Spleen (tissue), 11 donors: ENCODE data around the gene JMJD4. TPM values are rescaled to one million over a fixed set of nuclear protein-coding genes. Genes with fewer than 3 reads are reported as not detected.

ENCODE experiments used
- DNase-seq: peaks from one replicate; pipeline ENCODE4 v3.0.0-alpha.2; 2020
- H3K27ac ChIP-seq, 8 donors: fragments of 200-600 bp; sonication (generic) in 7 of 8; 1 replicate in 4 of 8; 2 replicates in 4 of 8; pipeline versions ENCODE4 v1.5.0 to v1.8.0; 2016 to 2021; ENCODE audit warnings: inconsistent platforms in 4 of 8, mild to moderate bottlenecking in 4 of 8, moderate library complexity in 1 of 8
- H3K27me3 ChIP-seq, 7 donors: fragments of 200-600 bp; sonication (generic) in 6 of 7; replicated peaks in 1 of 7; 1 replicate in 4 of 7; 2 replicates in 3 of 7; pipeline versions ENCODE4 v1.5.0 to v1.8.0; 2016 to 2021; ENCODE audit warnings: inconsistent platforms in 3 of 7, mild to moderate bottlenecking in 1 of 7
- H3K36me3 ChIP-seq, 6 donors: fragments of 200-600 bp; sonication (generic) in 5 of 6; 1 replicate in 4 of 6; 2 replicates in 2 of 6; pipeline versions ENCODE4 v1.5.0 to v1.8.0; 2016 to 2021; ENCODE audit warnings: inconsistent platforms in 2 of 6
- H3K4me1 ChIP-seq, 6 donors: fragments of 200-600 bp; sonication (generic) in 5 of 6; 1 replicate in 3 of 6; 2 replicates in 3 of 6; pipeline versions ENCODE4 v1.5.0 to v1.8.0; 2016 to 2021; ENCODE audit warnings: inconsistent platforms in 3 of 6
- H3K4me3 ChIP-seq, 8 donors: fragments of 200-600 bp; sonication (generic) in 7 of 8; 1 replicate in 4 of 8; 2 replicates in 4 of 8; pipeline versions ENCODE4 v1.5.0 to v1.8.0; 2016 to 2021; ENCODE audit warnings: inconsistent platforms in 4 of 8, mild to moderate bottlenecking in 4 of 8, moderate library complexity in 2 of 8
- H3K9me3 ChIP-seq, 8 donors: fragments of 200-600 bp; sonication (generic) in 7 of 8; 1 replicate in 4 of 8; 2 replicates in 4 of 8; pipeline versions ENCODE4 v1.5.0 to v1.8.0; 2016 to 2021; ENCODE audit warnings: inconsistent platforms in 4 of 8
- POLR2A ChIP-seq, 3 donors: fragments of 450-650 bp; IDR thresholded peaks; one replicate each; pipeline ENCODE4 v1.5.1; 2017; ENCODE audit warnings: antibody characterized with exemption in 3 of 3, mild to moderate bottlenecking in 1 of 3
- POLR2AphosphoS5 ChIP-seq, 3 donors: sonication (generic); formaldehyde crosslinking; IDR thresholded peaks; one replicate each; pipeline ENCODE4 v1.5.1; 2017; ENCODE audit warnings: antibody characterized with exemption in 3 of 3
- whole genome bisulfite sequencing, 5 donors: extraction: QIAGEN DNeasy Blood & Tissue Kit in 3 of 5; methylation state at CpG; one replicate each; pipeline versions ENCODE4 v1.1.5 to v1.1.7; 2013 to 2018; 5-methylcytosine and 5-hydroxymethylcytosine counted together
- intact Hi-C: fragments of 100-400 bp; cut with DNase I; formaldehyde crosslinking; loops from one replicate; pipeline ENCODE4 v1.15.0; 2023; ENCODE audit warnings: low total_unique reads
- polyA plus RNA-seq, 3 donors: library from polyadenylated mRNA; stranded (reverse); fragments of 200-250 nt; gene quantifications; one replicate each; pipeline ENCODE4 v1.2.1, GENCODE V29; 2013
- total RNA-seq, 7 donors: library from RNA; depleted of rRNA in 3 of 7; stranded (reverse); fragments of >200 nt in 3 of 7; fragmentation: NEBNext Ultra II Directional in 4 of 7; extraction: Animal tissue kit (Norgen Biotek cat#: 25700) in 4 of 7; gene quantifications; one replicate each; pipeline versions ENCODE4 v1.1.0 to v1.2.1, GENCODE V29; 2016 to 2021
- TF ChIP-seq, protein P1 (sequence below), 11 experiments: fragments of 200-600 bp in 7 of 11; fragments of 450-650 bp in 4 of 11; sonication (generic) in 4 of 11; IDR thresholded peaks in 8 of 11; conservative IDR thresholded peaks in 3 of 11; 1 replicate in 7 of 11; 2 replicates in 4 of 11; pipeline versions ENCODE4 v1.4.0 to v1.8.0; 2016 to 2021; ENCODE audit warnings: antibody characterized with exemption in 11 of 11, inconsistent platforms in 4 of 11, mild to moderate bottlenecking in 1 of 11
- donor health status: healthy with polysubstance abuse.
- donor health status: DM: no; HTN: no; CAD: no; lungs with moderate emphysema.
- donor health status: DM: no; HTN: no; CAD: no.
- donor health status: Bipolar disorder and iron deficiency.
- donor health status: healthy.
- donor health status: DM: no; HTN: no; CAD: no.
- donor health status: DM: yes; HTN: yes; CAD: no.

Gene JMJD4
- total and polyA plus RNA-seq, 10 donors, result 11.2 to 35.4 (median 18.6) TPM

GRCh38 chr1:227774821-227775661 lies 39.9 kb upstream of the JMJD4 start:
- WGBS, 5 donors, result 91 to 93% (median 92%) methylated on average over 38 to 42 of the region's 42 CpGs
- Histone ChIP-seq H3K4me3 (no peak overlapping the region), H3K36me3 (peaks cover 0 to 80% (median 18%) of the 10 kb centered on the region in 6 donors), H3K27ac (peak overlapping the region in 2 of 8 donors; percentile 30 to 53), H3K9me3 (no peaks in the 10 kb centered on the region), H3K4me1 (peaks cover 0 to 17% (median 5%) of the 10 kb centered on the region in 6 donors), H3K27me3 (no peaks in the 10 kb centered on the region)
- intact Hi-C loops, result no loop called here
- TF ChIP-seq POLR2AphosphoS5 (IDR thresholded peaks at IDR 0.05) (no peak), POLR2A (IDR thresholded peaks at IDR 0.05) (no peak)
- TF ChIP-seq, protein P1, sequence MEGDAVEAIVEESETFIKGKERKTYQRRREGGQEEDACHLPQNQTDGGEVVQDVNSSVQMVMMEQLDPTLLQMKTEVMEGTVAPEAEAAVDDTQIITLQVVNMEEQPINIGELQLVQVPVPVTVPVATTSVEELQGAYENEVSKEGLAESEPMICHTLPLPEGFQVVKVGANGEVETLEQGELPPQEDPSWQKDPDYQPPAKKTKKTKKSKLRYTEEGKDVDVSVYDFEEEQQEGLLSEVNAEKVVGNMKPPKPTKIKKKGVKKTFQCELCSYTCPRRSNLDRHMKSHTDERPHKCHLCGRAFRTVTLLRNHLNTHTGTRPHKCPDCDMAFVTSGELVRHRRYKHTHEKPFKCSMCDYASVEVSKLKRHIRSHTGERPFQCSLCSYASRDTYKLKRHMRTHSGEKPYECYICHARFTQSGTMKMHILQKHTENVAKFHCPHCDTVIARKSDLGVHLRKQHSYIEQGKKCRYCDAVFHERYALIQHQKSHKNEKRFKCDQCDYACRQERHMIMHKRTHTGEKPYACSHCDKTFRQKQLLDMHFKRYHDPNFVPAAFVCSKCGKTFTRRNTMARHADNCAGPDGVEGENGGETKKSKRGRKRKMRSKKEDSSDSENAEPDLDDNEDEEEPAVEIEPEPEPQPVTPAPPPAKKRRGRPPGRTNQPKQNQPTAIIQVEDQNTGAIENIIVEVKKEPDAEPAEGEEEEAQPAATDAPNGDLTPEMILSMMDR (IDR thresholded peaks at IDR 0.05 in 8 of 11, conservative IDR thresholded peaks at IDR 0.05 in 3 of 11), result no peak
- DNase-seq, result peak; percentile 73

- H3K27me3 ChIP-seq, result no peaks in the 10 kb centered on the region
- TF ChIP-seq, protein P1 (IDR thresholded peaks at IDR 0.05 in 8 of 11, conservative IDR thresholded peaks at IDR 0.05 in 3 of 11), result no peak
- no peak for TF ChIP-seq POLR2A (IDR thresholded peaks at IDR 0.05)
- TF ChIP-seq POLR2AphosphoS5 (IDR thresholded peaks at IDR 0.05), result peak; percentile 11 to 52 (median 39)
- peak; percentile 81 for DNase-seq
- 70 to 86% (median 78%) methylated on average over 11 to 13 of the region's 13 CpGs for WGBS, 5 donors
- H3K36me3 ChIP-seq, result peaks cover 0 to 80% (median 20%) of the 10 kb centered on the region in 6 donors
- H3K27ac ChIP-seq, result peak overlapping the region in 3 of 8 donors; percentile 18 to 69 (median 30)
- peaks cover 0 to 17% (median 5%) of the 10 kb centered on the region in 6 donors for H3K4me1 ChIP-seq
- peak overlapping the region in 1 of 8 donors; percentile 4 for H3K4me3 ChIP-seq
- intact Hi-C loops, result no loop called here
- H3K9me3 ChIP-seq, result no peaks in the 10 kb centered on the region
Observed at GRCh38 chr1:227774051-227774731, 39.1 kb upstream of the JMJD4 start.

- Histone ChIP-seq H3K4me3 (no peak overlapping the region), H3K27me3 (no peaks in the 10 kb centered on the region), H3K36me3 (peaks cover 0 to 81% (median 26%) of the 10 kb centered on the region in 6 donors), H3K27ac (peak overlapping the region in 3 of 8 donors; percentile 4 to 69 (median 6)), H3K9me3 (no peaks in the 10 kb centered on the region), H3K4me1 (peaks cover 0 to 17% (median 5%) of the 10 kb centered on the region in 6 donors)
- 88 to 95% (median 94%) methylated on average over 15 of the region's 15 CpGs for WGBS, 5 donors
- no peak for DNase-seq
- intact Hi-C loops, result no loop called here
- no peak for TF ChIP-seq POLR2A (IDR thresholded peaks at IDR 0.05)
Observed at GRCh38 chr1:227773558-227773957, 38.5 kb upstream of the JMJD4 start.

- Histone ChIP-seq H3K4me3 (no peak overlapping the region), H3K27me3 (no peaks in the 10 kb centered on the region), H3K9me3 (no peaks in the 10 kb centered on the region), H3K36me3 (peaks cover 0 to 86% (median 37%) of the 10 kb centered on the region in 6 donors), H3K4me1 (peaks cover 4 to 32% (median 16%) of the 10 kb centered on the region in 6 donors), H3K27ac (no peak overlapping the region)
- 80 to 95% (median 91%) methylated on average over 7 of the region's 7 CpGs for WGBS, 5 donors
- DNase-seq, result peak; percentile 65
- no peak for TF ChIP-seq POLR2AphosphoS5 (IDR thresholded peaks at IDR 0.05)
- intact Hi-C loops, result no loop called here
Observed at GRCh38 chr1:227771771-227772170, 36.7 kb upstream of the JMJD4 start.

- Histone ChIP-seq H3K27ac (no peak overlapping the region), H3K27me3 (no peaks in the 10 kb centered on the region), H3K4me1 (peaks cover 6 to 36% (median 21%) of the 10 kb centered on the region in 6 donors), H3K36me3 (peaks cover 0 to 83% (median 33%) of the 10 kb centered on the region in 6 donors), H3K4me3 (no peak overlapping the region), H3K9me3 (no peaks in the 10 kb centered on the region)
- TF ChIP-seq, protein P1 (IDR thresholded peaks at IDR 0.05 in 8 of 11, conservative IDR thresholded peaks at IDR 0.05 in 3 of 11), result no peak
- TF ChIP-seq POLR2A (IDR thresholded peaks at IDR 0.05) (no peak), POLR2AphosphoS5 (IDR thresholded peaks at IDR 0.05) (no peak)
- peak; percentile 59 for DNase-seq
- intact Hi-C loops, result no loop called here
- 90 to 96% (median 95%) methylated on average over 3 to 8 of the region's 8 CpGs for WGBS, 5 donors
Observed at GRCh38 chr1:227771326-227771725, 36.2 kb upstream of the JMJD4 start.
